Measurements from ENCODE around the gene CD93. TPM values are rescaled to one million over a fixed set of nuclear protein-coding genes. Genes with fewer than 3 reads are reported as not detected.

Gene CD93
- total RNA-seq, 2 donors from 2014 or later, result 13.9 to 31.1 TPM

DNA sequence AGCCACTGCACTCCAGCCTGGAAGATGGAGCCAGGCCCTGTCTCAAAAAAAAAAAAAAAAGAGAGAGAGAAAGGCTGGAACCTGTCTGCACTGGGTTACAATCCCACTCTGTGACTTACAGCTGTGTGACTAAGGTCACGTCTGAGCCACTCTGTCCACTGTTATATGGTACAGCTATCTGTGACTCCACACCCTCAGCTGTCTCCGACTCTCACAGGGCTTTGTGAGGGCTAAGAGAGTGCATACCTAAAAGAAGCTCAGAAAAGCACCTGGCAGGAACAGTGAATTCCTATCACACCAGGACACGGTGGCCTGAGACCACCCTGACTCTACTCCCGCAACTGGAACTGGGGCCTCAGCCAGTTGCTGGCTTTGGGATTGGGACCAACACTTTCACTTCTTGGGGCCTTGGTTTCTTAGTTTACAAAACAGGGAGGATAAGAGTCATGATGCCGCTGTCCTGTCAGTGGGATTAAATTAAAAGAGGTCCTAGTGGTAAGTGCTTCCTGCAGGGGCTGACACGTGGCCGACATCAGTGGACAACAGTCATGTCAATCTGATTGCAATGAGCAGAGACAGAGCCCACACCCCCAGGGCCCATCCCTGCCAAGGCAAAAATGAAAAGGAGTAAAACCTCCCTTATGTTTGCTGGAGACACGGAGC, 5.7 kb upstream of the CD93 start:
- no peak for TF ChIP-seq POLR2AphosphoS5 (IDR thresholded peaks at IDR 0.05)
- no peak for TF ChIP-seq POLR2A (IDR thresholded peaks at IDR 0.05)
- TF ChIP-seq, protein P1, sequence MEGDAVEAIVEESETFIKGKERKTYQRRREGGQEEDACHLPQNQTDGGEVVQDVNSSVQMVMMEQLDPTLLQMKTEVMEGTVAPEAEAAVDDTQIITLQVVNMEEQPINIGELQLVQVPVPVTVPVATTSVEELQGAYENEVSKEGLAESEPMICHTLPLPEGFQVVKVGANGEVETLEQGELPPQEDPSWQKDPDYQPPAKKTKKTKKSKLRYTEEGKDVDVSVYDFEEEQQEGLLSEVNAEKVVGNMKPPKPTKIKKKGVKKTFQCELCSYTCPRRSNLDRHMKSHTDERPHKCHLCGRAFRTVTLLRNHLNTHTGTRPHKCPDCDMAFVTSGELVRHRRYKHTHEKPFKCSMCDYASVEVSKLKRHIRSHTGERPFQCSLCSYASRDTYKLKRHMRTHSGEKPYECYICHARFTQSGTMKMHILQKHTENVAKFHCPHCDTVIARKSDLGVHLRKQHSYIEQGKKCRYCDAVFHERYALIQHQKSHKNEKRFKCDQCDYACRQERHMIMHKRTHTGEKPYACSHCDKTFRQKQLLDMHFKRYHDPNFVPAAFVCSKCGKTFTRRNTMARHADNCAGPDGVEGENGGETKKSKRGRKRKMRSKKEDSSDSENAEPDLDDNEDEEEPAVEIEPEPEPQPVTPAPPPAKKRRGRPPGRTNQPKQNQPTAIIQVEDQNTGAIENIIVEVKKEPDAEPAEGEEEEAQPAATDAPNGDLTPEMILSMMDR (IDR thresholded peaks at IDR 0.05), result no peak
- H3K36me3 ChIP-seq, result no peaks in the 10 kb centered on the region
- H3K4me1 ChIP-seq (replicated peaks), result no peaks in the 10 kb centered on the region
- no peaks in the 10 kb centered on the region for H3K9me3 ChIP-seq
- WGBS, result 59% methylated on average over 8 of the region's 8 CpGs
- no peak overlapping the region for H3K27ac ChIP-seq
- DNase-seq (ENCODE audit: low spot score), result no peak
- no peaks in the 10 kb centered on the region for H3K27me3 ChIP-seq (replicated peaks; ENCODE audit: insufficient read depth)
- intact Hi-C loops (cut with DNase I), result no loop called here
- H3K4me3 ChIP-seq, result no peak overlapping the region

DNA sequence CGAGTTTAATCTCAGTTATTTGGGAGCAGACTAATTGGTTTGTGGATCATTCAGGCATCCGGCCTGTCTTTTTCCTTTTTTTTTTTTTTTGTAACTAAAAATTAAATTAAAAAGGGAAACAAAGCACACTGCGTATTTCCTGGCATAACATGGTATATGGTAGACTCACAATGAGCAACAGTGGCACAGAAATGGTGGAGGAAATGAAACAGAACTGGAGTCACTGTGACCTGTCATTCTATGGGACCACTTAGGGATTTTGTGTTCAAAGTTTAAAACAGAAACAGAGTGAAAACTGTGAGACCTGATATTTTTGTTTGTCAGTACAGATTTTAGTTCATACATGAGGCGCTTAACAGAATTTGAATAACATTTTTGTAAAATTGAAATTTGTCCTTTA, 4.8 kb upstream of the CD93 start:
- whole genome bisulfite sequencing, result 67% methylated on average over 4 of the region's 4 CpGs
- no peak overlapping the region for H3K27ac ChIP-seq
- no peak for DNase-seq (ENCODE audit: low spot score)
- TF ChIP-seq POLR2AphosphoS5 (IDR thresholded peaks at IDR 0.05), result no peak
- TF ChIP-seq, protein P1 (IDR thresholded peaks at IDR 0.05), result no peak
- no peak for TF ChIP-seq POLR2A (IDR thresholded peaks at IDR 0.05)
- no peaks in the 10 kb centered on the region for H3K27me3 ChIP-seq (replicated peaks; ENCODE audit: insufficient read depth)
- no peaks in the 10 kb centered on the region for H3K36me3 ChIP-seq
- no peaks in the 10 kb centered on the region for H3K9me3 ChIP-seq
- H3K4me1 ChIP-seq (replicated peaks), result no peaks in the 10 kb centered on the region
- intact Hi-C loops (cut with DNase I), result no loop called here
- H3K4me3 ChIP-seq, result no peak overlapping the region

DNA sequence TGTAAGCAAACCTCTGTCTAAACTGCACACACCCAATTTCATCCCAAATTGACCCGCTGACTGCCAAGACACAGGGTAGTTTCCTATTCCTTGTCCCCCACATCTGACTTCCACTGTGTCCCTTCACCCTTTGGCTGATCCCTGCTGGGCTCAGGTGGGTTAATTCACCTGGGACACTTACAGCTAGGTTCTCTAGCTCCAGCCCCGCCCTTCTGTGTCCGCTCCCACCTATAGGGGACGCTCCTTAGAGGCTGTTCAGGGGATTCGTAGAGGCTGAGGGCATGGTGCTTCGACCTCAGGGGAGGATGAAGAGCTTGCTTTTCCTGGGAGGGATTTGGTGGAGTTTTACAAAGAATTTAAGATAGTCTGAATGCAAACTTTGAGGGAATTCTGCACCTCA, 4.0 kb upstream of the CD93 start:
- no peak for DNase-seq (ENCODE audit: low spot score)
- no peaks in the 10 kb centered on the region for H3K27me3 ChIP-seq (replicated peaks; ENCODE audit: insufficient read depth)
- TF ChIP-seq POLR2AphosphoS5 (IDR thresholded peaks at IDR 0.05) (no peak), POLR2A (IDR thresholded peaks at IDR 0.05) (no peak)
- TF ChIP-seq, protein P1 (IDR thresholded peaks at IDR 0.05), result no peak
- H3K27ac ChIP-seq, result no peak overlapping the region
- H3K36me3 ChIP-seq, result no peaks in the 10 kb centered on the region
- intact Hi-C loops (cut with DNase I), result no loop called here
- no peaks in the 10 kb centered on the region for H3K4me1 ChIP-seq (replicated peaks)
- no peaks in the 10 kb centered on the region for H3K9me3 ChIP-seq
- no peak overlapping the region for H3K4me3 ChIP-seq
- WGBS, result 85% methylated on average over 6 of the region's 6 CpGs

DNA sequence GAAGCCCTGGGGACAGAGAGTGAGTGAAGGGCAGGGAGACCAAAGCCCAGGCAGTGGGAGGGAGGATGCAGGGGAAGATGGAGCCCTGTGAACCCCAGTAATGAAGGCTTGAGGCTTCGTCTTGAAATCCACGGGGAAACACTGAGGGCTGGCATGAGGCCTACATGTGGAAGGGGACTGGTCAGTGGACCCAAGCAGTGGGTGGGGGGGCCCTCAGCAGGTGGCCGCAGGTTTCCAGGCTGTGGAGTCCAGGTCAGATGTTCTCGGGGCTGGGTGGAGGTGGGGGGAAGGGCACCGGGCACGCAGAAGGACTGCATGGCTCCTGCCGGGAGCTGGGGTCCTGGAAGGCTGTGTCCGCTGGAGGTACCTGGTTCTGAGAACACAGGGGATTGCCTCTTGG, 2.7 kb upstream of the CD93 start:
- H3K4me1 ChIP-seq (replicated peaks), result no peaks in the 10 kb centered on the region
- H3K9me3 ChIP-seq, result no peaks in the 10 kb centered on the region
- WGBS, result 96% methylated on average over 8 of the region's 8 CpGs
- no peaks in the 10 kb centered on the region for H3K27me3 ChIP-seq (replicated peaks; ENCODE audit: insufficient read depth)
- TF ChIP-seq POLR2AphosphoS5 (IDR thresholded peaks at IDR 0.05), result no peak
- TF ChIP-seq POLR2A (IDR thresholded peaks at IDR 0.05), result no peak
- TF ChIP-seq, protein P1 (IDR thresholded peaks at IDR 0.05), result no peak
- DNase-seq (ENCODE audit: low spot score), result no peak
- intact Hi-C loops (cut with DNase I), result no loop called here
- no peak overlapping the region for H3K27ac ChIP-seq
- H3K4me3 ChIP-seq, result no peak overlapping the region
- H3K36me3 ChIP-seq, result no peaks in the 10 kb centered on the region

DNA sequence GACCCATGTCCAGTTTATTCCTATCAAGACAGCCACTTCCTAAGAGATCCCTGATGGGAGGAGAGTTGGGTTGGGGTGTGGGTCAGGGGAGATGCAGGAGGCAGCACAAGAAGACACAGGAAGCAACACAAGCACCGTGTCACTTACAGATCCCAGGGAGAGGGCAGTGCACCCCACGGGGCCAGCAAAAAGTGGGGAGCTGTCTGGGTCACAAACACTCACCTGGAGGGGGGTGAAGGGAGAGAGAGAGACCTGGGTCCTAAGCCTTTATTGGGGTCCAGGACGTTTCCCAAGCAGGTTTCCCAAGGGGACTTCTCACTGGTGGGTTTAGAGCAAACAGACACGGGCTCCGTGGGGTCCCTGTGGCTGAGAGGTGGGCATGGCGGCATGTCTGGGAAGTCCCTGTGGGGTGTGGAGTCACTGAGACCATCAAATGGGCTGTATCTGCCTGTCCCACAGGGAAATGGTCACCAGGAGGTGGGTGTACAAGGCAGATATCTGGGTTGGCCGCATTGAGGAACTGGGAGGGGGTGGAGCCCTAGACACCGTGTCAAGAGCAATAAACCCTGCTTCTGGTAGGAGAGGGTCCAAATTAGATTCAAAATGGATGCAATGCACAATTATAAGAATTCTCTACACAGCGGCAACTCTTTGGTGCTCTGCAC, 1.6 kb upstream of the CD93 start:
- Histone ChIP-seq H3K36me3 (no peaks in the 10 kb centered on the region), H3K27ac (no peak overlapping the region), H3K9me3 (no peaks in the 10 kb centered on the region), H3K4me3 (no peak overlapping the region), H3K4me1 (replicated peaks) (no peaks in the 10 kb centered on the region), H3K27me3 (replicated peaks; ENCODE audit: insufficient read depth) (no peaks in the 10 kb centered on the region)
- TF ChIP-seq POLR2AphosphoS5 (IDR thresholded peaks at IDR 0.05) (no peak), POLR2A (IDR thresholded peaks at IDR 0.05) (no peak)
- TF ChIP-seq, protein P1 (IDR thresholded peaks at IDR 0.05), result no peak
- intact Hi-C loops (cut with DNase I), result no loop called here
- no peak for DNase-seq (ENCODE audit: low spot score)
- 89% methylated on average over 9 of the region's 9 CpGs for WGBS
